GM12874 (cell line): ENCODE measurements around the gene TFPT.

ENCODE experiments used
- TF ChIP-seq, protein P1 (sequence below): IDR thresholded peaks from 2 replicates; pipeline ENCODE4 v1.5.1; 2011; ENCODE audit warnings: low read depth, mild to moderate bottlenecking, control low read depth, low read length, moderate library complexity; ENCODE audit not compliant: insufficient read depth

The TFPT gene

DNA sequence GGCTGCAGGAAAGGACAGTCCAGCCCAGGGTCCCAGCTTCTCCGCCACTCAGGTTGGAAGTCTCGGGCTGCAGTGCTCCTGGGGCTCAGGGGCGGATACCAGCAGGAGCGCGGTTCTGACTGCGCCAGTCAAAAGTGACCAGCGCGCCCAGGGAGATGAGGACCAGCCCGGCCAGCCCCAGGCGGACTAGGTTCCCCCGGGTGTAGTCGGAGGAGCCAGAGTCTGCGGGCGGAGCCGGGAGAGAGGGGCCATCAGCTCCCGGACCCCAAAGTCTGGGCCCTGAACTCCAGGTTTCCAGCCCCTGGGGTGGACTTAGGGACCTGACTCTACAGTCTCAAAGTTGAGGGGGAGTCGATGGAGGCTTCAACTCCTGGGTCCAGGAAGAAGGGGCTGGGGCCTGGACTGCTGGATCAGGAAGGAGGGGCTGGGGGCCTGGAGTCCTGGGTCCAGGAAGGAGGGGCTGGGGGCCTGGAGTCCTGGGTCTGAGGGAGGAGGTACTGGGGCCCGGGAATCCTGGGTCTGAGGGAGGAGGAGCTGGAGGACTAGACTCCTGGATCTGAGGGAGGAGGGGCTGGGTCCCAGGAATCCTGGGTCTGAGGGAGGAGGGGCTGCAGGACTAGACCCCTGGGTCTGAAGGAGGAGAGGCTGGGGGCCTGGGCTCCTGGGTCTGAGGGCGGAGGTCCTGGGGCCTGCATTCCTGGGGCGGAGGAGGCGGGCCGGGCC is 20.2 kb downstream of the TFPT start:
- TF ChIP-seq, protein P1, sequence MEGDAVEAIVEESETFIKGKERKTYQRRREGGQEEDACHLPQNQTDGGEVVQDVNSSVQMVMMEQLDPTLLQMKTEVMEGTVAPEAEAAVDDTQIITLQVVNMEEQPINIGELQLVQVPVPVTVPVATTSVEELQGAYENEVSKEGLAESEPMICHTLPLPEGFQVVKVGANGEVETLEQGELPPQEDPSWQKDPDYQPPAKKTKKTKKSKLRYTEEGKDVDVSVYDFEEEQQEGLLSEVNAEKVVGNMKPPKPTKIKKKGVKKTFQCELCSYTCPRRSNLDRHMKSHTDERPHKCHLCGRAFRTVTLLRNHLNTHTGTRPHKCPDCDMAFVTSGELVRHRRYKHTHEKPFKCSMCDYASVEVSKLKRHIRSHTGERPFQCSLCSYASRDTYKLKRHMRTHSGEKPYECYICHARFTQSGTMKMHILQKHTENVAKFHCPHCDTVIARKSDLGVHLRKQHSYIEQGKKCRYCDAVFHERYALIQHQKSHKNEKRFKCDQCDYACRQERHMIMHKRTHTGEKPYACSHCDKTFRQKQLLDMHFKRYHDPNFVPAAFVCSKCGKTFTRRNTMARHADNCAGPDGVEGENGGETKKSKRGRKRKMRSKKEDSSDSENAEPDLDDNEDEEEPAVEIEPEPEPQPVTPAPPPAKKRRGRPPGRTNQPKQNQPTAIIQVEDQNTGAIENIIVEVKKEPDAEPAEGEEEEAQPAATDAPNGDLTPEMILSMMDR: no peak

DNA sequence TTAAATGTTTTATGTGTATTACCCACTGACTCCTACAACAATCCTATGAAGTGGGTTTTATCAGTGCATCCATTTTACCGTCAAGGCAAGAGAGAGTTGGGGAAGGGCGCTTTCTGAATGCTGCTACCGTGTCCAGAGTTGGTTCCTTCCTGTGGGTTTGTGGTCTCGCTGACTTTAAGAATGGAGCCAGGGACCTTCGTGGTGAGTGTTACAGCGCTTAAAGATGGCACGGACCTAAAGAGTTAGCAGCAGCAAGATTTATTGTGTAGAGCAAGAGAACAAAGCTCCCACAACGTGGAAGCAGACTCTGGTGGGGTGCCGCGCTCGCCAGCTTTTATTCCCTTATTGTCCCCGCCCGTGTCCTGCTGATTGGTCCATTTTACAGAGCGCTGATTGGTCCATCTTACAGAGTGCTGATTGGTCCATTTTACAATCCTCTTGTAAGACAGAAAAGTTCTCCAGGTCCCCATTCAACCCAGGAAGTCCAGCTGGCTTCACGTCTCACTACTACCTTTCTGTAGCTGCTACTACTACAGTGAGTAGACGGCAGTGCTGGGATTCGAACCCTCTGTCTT is 20.9 kb downstream of the TFPT start:
- TF ChIP-seq, protein P1: no peak

DNA sequence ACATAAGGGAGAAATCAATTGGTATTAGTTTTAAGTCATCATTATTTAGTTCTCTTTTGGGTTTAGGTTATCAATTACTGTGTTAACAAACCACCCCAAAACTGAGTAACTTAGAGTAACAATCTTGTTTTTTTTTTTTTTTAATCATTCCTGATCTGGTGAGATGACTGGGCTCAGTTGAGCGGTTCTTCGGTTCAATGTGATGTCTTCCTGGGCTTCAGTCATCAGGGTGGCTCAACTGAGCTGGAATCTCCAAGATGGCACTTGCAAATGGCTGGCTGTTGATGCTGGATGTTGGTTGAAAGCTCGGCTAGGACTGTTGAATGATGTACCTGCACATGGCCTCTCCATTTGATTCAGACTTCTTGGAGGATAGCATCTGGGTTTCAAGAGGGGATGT is 31.0 kb downstream of the TFPT start:
- TF ChIP-seq, protein P1: no peak

DNA sequence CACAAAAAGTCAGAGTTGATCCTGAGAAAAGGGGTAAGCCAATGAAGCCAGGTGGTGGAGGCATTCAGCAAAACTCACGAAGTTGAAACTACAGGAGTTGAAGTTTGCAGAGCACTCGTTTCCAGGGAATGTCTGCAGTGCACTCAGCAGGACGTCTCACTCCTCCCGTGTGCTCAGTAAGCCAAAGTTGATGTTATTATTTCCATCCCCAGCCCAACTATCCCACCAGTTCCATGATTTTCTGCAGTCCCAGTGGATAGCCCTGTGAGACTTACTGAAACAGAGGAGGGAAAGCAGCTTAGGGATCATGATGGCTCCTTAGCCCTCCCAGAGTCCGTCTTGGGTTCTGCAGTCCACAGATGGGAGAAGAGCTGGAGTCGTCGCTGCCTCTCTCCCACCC is 34.4 kb downstream of the TFPT start, which contains the start of gene TARM1:
TSS of gene TARM1 (minus strand) at position 334 of the 400 bp plus-strand sequence. CDS start at position 309, 25 bp downstream.
- TF ChIP-seq, protein P1: no peak

DNA sequence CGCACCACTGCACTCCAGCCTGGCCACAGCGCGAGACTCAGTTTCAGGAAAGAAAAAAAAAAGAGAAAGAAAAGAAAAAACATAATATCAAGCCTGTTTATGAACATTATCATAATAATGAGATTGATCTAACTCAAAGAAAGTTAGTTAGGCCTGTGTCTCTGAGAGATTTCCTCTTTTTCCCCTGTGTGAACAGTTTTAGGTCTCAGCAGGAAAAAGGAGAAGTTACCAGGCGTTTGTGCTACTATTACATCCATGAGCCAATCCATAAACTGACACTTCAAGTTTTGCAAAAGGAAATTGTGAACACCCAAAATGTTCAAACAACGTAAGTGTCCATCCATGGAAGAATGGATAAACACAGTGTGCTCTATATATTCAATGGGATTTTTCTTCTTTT is 38.1 kb downstream of the TFPT start:
- TF ChIP-seq, protein P1: no peak

DNA sequence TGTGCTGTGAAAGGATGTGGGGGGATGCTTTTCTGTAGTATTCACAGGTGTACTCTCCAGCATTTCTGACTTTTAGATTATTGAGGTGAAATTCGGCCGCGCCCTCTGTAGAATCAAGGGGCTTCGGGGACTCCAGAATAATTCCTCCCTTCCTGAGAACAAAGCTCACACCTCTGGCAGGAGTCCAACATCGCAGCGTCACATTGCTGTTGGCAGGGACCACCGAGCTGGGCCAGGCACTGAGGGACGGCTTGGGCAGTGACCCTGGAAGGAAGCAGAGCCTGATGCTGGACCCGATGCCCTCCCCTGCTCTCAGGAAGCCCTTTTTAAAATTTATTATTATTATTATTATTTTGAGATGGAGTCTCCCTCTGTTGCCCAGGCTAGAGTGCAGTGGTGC is 40.6 kb downstream of the TFPT start:
- TF ChIP-seq, protein P1: no peak

DNA sequence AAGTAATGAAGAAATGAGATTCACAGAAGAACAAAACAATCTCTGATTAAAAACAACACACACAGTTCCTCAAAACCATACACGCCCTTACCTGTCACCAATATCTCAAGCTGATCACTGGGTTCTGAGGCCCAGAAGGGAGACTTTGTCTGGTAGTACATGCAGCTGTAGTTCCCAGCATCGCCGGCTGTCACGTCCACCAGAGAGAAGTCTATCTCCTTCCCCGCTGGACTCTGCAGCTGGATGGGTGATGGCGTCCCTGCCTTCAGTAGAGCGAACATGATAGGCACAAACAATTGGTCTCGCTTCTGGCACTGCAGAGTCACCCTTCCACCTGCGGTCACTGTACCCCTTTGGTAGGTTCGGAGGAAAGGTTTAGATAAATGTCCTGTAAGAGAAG is 41.6 kb downstream of the TFPT start:
- TF ChIP-seq, protein P1: no peak
